B cell (primary cell): Measurements from ENCODE around the gene LIMS2. TPM values are rescaled to one million over a fixed set of nuclear protein-coding genes. Genes with fewer than 3 reads are reported as not detected.

Source experiments
- ATAC-seq: fragments of 200-7000 bp; cut with Tn5 transposase; one replicate; pipeline ENCODE4 v1.10.0; 2021; ENCODE audit warnings: low read depth, mild to moderate bottlenecking, moderate number of reproducible peaks, moderate library complexity
- CTCF ChIA-PET: fragments of 350-600 bp; sonication (Branson Sonifier 250); formaldehyde crosslinking; loops from one replicate; lab custom pipeline; 2021; ENCODE audit warnings: antibody characterized with exemption, inconsistent platforms; lab: Charles Lee
- POLR2A ChIA-PET: fragments of 350-600 bp; sonication (Branson Sonifier 250); formaldehyde crosslinking; loops from one replicate; lab custom pipeline; 2021; ENCODE audit warnings: antibody characterized with exemption; lab: Charles Lee
- DNase-seq: peaks from one replicate; pipeline ENCODE4 v3.0.0; 2013
- H2AFZ ChIP-seq: 2 replicates; pipeline ENCODE4 v1.6.1; 2012; ENCODE audit warnings: mild to moderate bottlenecking, low read depth, low read length; ENCODE audit not compliant: insufficient read depth, poor library complexity, severe bottlenecking
- H3K27ac ChIP-seq, 2 donors: 1 replicate in 1 of 2; 2 replicates in 1 of 2; pipeline ENCODE4 v1.5.1; 2012 to 2013; ENCODE audit warnings: low read length in 2 of 2, mild to moderate bottlenecking in 2 of 2, moderate library complexity in 1 of 2
- H3K27me3 ChIP-seq, 4 experiments: fragments of 200-600 bp in 1 of 4; sonication (generic) in 1 of 4; replicated peaks in 1 of 4; 1 replicate in 2 of 4; 2 replicates in 2 of 4; pipeline versions ENCODE4 v1.6.1 to v1.7.0; 2013 to 2016; ENCODE audit warnings: low read length in 3 of 4, mild to moderate bottlenecking in 2 of 4, mixed read lengths in 1 of 4, moderate library complexity in 1 of 4; ENCODE audit not compliant: insufficient read depth in 4 of 4, control insufficient read depth in 3 of 4; ENCODE audit errors: control extremely low read depth in 1 of 4
- H3K36me3 ChIP-seq, 2 experiments: replicated peaks in 1 of 2; 1 replicate in 1 of 2; 2 replicates in 1 of 2; pipeline versions ENCODE4 v1.6.1 to v1.7.1; 2013; ENCODE audit warnings: low read length in 1 of 2; ENCODE audit not compliant: insufficient read depth in 2 of 2, control insufficient read depth in 1 of 2; ENCODE audit errors: control extremely low read depth in 1 of 2, extremely low read depth in 1 of 2
- H3K4me1 ChIP-seq, 2 donors: fragments of 200-600 bp in 1 of 2; sonication (generic) in 1 of 2; 1 replicate in 1 of 2; 2 replicates in 1 of 2; pipeline versions ENCODE4 v1.5.1 to v1.6.1; 2013 to 2017; ENCODE audit warnings: low read length in 2 of 2; ENCODE audit not compliant: control insufficient read depth in 2 of 2, insufficient read depth in 2 of 2
- H3K4me2 ChIP-seq: replicated peaks from 2 replicates; pipeline ENCODE3; 2012; ENCODE audit warnings: mild to moderate bottlenecking, low read depth, low read length; ENCODE audit not compliant: poor library complexity, severe bottlenecking
- H3K4me3 ChIP-seq, 5 experiments: fragments of 200-600 bp in 1 of 5; sonication (generic) in 1 of 5; 1 replicate in 3 of 5; 2 replicates in 2 of 5; pipeline versions ENCODE4 v1.5.1 to v1.7.0; 2011 to 2016; ENCODE audit warnings: low read length in 4 of 5, mild to moderate bottlenecking in 4 of 5, low read depth in 2 of 5, control low read depth in 1 of 5, moderate library complexity in 1 of 5; ENCODE audit not compliant: insufficient read depth in 1 of 5; ENCODE audit errors: control extremely low read depth in 1 of 5, extremely low read depth in 1 of 5
- H3K79me2 ChIP-seq: fragments of 200-600 bp; sonication (generic); one replicate; pipeline ENCODE4 v1.6.0; 2016; ENCODE audit warnings: low read length; ENCODE audit not compliant: control insufficient read depth, insufficient read depth
- H3K9ac ChIP-seq: fragments of 200-600 bp; sonication (generic); 2 replicates; pipeline ENCODE4 v1.6.1; 2017; ENCODE audit warnings: mild to moderate bottlenecking, low read length, moderate library complexity
- H3K9me3 ChIP-seq, 3 donors: one replicate each; pipeline versions ENCODE4 v1.6.1 to v1.7.1; 2013; ENCODE audit warnings: low read length in 2 of 3; ENCODE audit not compliant: control insufficient read depth in 2 of 3, insufficient read depth in 1 of 3; ENCODE audit errors: control extremely low read depth in 1 of 3
- H4K20me1 ChIP-seq: 2 replicates; pipeline ENCODE4 v1.6.0; 2012; ENCODE audit warnings: mild to moderate bottlenecking, low read length; ENCODE audit not compliant: insufficient read depth, control insufficient read depth, poor library complexity, severe bottlenecking
- H3K27ac Mint-ChIP-seq: one replicate; pipeline ENCODE4 v1.8.0; 2021; ENCODE audit warnings: mixed read lengths
- H3K27me3 Mint-ChIP-seq: one replicate; pipeline ENCODE4 v1.8.0; 2021; ENCODE audit warnings: mixed read lengths
- H3K4me1 Mint-ChIP-seq: one replicate; pipeline ENCODE4 v1.8.0; 2021; ENCODE audit warnings: mixed read lengths
- H3K4me3 Mint-ChIP-seq: one replicate; pipeline ENCODE4 v1.8.0; 2021; ENCODE audit warnings: mixed read lengths
- H3K9me3 Mint-ChIP-seq: one replicate; pipeline ENCODE4 v1.8.0; 2022; ENCODE audit warnings: mixed read lengths; ENCODE audit not compliant: insufficient read depth
- EZH2 ChIP-seq: IDR thresholded peaks from 2 replicates; pipeline ENCODE4 v1.6.1; 2012; ENCODE audit warnings: borderline replicate concordance, low read depth, mild to moderate bottlenecking, moderate library complexity, low read length; ENCODE audit not compliant: insufficient read depth, poor library complexity, severe bottlenecking
- WGBS: methylation state at CpG from one replicate; pipeline ENCODE4 v1.1.5; 2013; ENCODE audit warnings: missing lambda C conversion rate; ENCODE audit not compliant: insufficient coverage; 5-methylcytosine and 5-hydroxymethylcytosine counted together
- intact Hi-C: fragments of 100-400 bp; cut with micrococcal nuclease; formaldehyde crosslinking; loops from one replicate; pipeline ENCODE4 v1.10.0; 2022
- polyA plus RNA-seq: library from polyadenylated mRNA; depleted of rRNA; stranded (reverse); fragments of >200 nt; gene quantifications from 2 replicates; pipeline ENCODE4 v1.2.3, GENCODE V29; 2012
- total RNA-seq, 2 donors: library from RNA; stranded (reverse); fragments of 120-200 nt in 1 of 2; gene quantifications; 1 replicate in 1 of 2; 2 replicates in 1 of 2; pipeline versions ENCODE4 v1.2.3 to v1.2.4, GENCODE V29; 2013 to 2022
- TF ChIP-seq, protein P1 (sequence below): fragments of 200-600 bp; IDR thresholded peaks from one replicate; pipeline ENCODE4 v1.8.0; 2022; ENCODE audit warnings: antibody characterized with exemption, mild to moderate bottlenecking

LIMS2 gene
- total and polyA plus RNA-seq, 2 donors (not counting 1 experiment from before 2014, with no cell fraction given): 6.7 to 32.2 TPM

DNA sequence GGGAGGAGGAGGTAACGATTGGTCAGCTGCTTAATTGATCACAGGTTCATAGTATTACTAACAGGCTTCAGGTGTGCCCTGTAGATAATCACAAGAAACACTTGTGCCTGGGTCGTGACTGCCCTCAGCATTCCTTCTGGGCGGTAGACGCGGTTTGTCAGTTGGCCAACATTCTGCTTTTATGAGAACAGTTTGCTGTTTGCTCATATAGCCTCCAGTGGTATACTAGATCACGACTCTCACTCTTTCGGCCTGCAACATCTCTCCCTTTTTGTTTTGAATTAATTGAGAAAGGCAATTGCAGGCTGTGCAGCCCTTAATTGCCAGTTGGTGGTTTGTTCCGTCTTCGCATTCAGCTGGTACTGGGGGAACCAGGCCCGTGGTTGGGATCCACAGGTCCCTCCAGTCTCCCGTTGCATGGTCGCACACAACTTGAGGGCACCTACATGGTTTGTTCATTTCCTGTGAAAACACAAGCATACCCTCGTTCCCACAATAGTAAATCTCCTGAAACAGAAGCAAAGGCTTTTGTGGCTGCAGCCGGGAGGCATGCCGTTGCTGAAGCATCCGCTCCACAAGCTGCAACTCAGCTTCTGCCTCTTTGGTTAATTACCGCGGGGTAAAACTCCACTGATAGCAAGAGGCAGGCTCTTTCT lies 59.7 kb downstream of the LIMS2 start:
- Mint-ChIP-seq H3K27ac (no peak overlapping the region), H3K4me1 (peaks cover 48% of the 10 kb centered on the region), H3K4me3 (peak overlapping the region; percentile 1), H3K9me3 (peaks cover 9% of the 10 kb centered on the region), H3K27me3 (no peaks in the 10 kb centered on the region)
- Histone ChIP-seq H3K36me3 (no peaks in the 10 kb centered on the region), H3K4me3 (no peak overlapping the region), H4K20me1 (no peaks in the 10 kb centered on the region), H3K27ac (no peak overlapping the region), H3K79me2 (no peaks in the 10 kb centered on the region), H3K4me1 (peaks cover 14 to 35% of the 10 kb centered on the region in 2 donors), H3K4me2 (peak overlapping the region; percentile 15), H3K9me3 (peaks cover 0 to 26% (median 9%) of the 10 kb centered on the region in 3 donors), H3K27me3 (peaks cover 0 to 3% (median 0%) of the 10 kb centered on the region in 4 experiments), H2AFZ (peak overlapping the region; percentile 46), H3K9ac (no peak overlapping the region)
- intact Hi-C loops: no loop called here
- TF ChIP-seq, protein P1, sequence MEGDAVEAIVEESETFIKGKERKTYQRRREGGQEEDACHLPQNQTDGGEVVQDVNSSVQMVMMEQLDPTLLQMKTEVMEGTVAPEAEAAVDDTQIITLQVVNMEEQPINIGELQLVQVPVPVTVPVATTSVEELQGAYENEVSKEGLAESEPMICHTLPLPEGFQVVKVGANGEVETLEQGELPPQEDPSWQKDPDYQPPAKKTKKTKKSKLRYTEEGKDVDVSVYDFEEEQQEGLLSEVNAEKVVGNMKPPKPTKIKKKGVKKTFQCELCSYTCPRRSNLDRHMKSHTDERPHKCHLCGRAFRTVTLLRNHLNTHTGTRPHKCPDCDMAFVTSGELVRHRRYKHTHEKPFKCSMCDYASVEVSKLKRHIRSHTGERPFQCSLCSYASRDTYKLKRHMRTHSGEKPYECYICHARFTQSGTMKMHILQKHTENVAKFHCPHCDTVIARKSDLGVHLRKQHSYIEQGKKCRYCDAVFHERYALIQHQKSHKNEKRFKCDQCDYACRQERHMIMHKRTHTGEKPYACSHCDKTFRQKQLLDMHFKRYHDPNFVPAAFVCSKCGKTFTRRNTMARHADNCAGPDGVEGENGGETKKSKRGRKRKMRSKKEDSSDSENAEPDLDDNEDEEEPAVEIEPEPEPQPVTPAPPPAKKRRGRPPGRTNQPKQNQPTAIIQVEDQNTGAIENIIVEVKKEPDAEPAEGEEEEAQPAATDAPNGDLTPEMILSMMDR: no peak
- no peak for TF ChIP-seq EZH2
- ATAC-seq (no peak), DNase-seq (no peak)
- ChIA-PET CTCF (interaction anchor here (0.8 to 2.7 kb wide), 4 partner anchors 16 to 34 kb away, joined by 3 to 7 read pairs (median 4); no protein-coding TSS in a partner anchor), POLR2A (interaction anchor here (1.1 to 1.4 kb wide), 2 partner anchors 21 to 24 kb away, joined by 3 to 4 read pairs; no protein-coding TSS in a partner anchor)
- 32% methylated on average over 17 of the region's 18 CpGs for WGBS

DNA sequence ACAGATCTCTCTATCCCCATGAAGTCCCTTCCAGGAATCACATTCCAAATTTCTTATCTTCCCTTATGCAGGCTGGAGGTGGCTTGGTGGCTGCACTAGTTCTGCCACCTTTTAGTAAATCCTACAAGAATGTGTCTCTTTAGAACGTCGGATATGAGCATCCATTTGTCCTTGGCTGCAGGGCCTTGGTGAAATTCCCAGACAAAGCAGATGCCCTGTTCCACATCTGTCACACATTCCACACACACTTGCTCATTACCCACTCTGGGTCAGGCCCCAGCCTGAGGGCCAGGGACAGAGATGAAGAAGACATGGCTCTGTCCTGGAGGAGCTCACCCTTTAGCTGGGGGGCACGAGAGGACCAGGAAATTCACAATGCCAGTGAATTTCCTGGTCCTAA lies 60.6 kb downstream of the LIMS2 start:
- H3K27ac ChIP-seq: no peak overlapping the region
- peaks cover 43% of the 10 kb centered on the region for H3K4me1 Mint-ChIP-seq
- H2AFZ ChIP-seq: no peak overlapping the region
- no peak overlapping the region for H3K4me2 ChIP-seq
- H3K27ac Mint-ChIP-seq: no peak overlapping the region
- H4K20me1 ChIP-seq: no peaks in the 10 kb centered on the region
- H3K27me3 Mint-ChIP-seq: no peaks in the 10 kb centered on the region
- H3K9me3 Mint-ChIP-seq: peaks cover 9% of the 10 kb centered on the region
- ATAC-seq: no peak
- H3K9ac ChIP-seq: no peak overlapping the region
- H3K9me3 ChIP-seq: peaks cover 0 to 28% (median 9%) of the 10 kb centered on the region in 3 donors
- POLR2A ChIA-PET: no interaction called here
- no peak overlapping the region for H3K4me3 ChIP-seq
- CTCF ChIA-PET: interaction anchor here (1.5 to 2.7 kb wide), 3 partner anchors 21 to 35 kb away, joined by 7 to 11 read pairs (median 7); no protein-coding TSS in a partner anchor
- WGBS: 96% methylated on average over 3 of the region's 3 CpGs
- intact Hi-C loops: no loop called here
- no peak overlapping the region for H3K4me3 Mint-ChIP-seq
- H3K79me2 ChIP-seq: no peaks in the 10 kb centered on the region
- peaks cover 0 to 3% (median 0%) of the 10 kb centered on the region in 4 experiments for H3K27me3 ChIP-seq
- no peaks in the 10 kb centered on the region for H3K36me3 ChIP-seq
- H3K4me1 ChIP-seq: peaks cover 7 to 26% of the 10 kb centered on the region in 2 donors
- no peak for DNase-seq
- TF ChIP-seq, protein P1: no peak
- TF ChIP-seq EZH2: no peak
